GM21515 (cell line): Measurements from ENCODE around the gene RABGAP1L.

Experiments
- ATAC-seq: cut with Tn5 transposase; IDR thresholded peaks from one replicate; pipeline ENCODE4 v1.9.1; 2021; ENCODE audit not compliant: unreplicated experiment

RABGAP1L gene

GRCh38 chr1:174194461-174194860 is 35.1 kb downstream of the RABGAP1L start:
- no peak for ATAC-seq

DNA sequence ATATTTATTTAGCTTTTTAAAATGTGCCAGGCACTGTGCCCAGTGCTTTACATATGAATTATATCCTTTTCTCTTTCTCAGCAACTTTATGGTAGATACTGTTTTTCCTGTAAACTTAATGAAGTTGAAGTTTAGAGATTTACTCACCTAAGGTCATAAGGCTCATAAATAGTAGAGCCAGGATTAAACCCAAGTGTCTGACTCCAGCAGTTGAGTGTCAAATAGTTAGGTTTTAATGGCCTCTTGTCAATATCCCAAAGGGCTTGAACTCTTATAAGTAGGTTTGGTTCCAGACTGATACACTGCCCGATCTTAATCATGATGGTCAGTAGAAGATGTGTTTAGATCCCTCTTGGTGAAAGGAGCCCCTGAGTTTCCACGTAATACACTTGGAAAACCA is 37.8 kb downstream of the RABGAP1L start:
- ATAC-seq = no peak

DNA sequence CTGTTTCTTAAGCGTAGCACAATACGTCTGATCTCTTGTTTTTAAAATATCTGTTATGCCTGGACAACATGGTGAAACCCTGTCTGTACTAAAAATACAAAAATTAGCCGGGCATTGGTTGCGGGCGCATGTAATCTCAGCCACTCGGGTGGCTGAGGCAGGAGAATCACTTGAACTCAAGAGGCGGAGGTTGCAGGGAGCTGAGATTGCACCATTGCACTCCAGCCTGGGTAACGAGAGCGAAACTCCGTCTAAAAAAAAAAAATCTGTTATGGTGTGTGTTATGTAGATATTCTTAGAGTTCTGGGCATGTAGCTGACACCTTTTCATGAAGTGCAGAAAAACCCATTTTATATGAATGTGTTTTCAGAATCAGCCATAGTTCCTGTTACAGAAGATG is 38.2 kb downstream of the RABGAP1L start:
- no peak for ATAC-seq

GRCh38 chr1:174198202-174198601 is 38.9 kb downstream of the RABGAP1L start:
- no peak for ATAC-seq

DNA sequence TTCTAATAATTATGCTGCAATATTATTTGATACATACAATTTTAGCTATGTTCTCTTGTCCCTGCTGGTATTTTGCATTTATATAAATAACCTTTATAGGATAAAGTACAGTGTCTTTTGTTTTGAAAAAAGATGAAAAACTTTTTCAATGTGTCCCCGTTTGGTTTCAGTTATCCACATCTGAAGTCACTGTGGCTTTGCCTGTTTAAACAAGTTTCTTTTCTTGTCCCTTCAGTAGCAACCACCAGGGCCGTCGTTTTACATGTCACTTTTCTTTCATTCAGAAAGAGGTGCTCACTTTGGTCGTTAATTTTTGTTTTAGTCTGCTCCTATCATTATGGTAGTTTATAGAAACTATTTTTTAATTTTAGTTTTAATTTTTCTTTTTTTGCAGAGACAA is 41.4 kb downstream of the RABGAP1L start:
- ATAC-seq = no peak

DNA sequence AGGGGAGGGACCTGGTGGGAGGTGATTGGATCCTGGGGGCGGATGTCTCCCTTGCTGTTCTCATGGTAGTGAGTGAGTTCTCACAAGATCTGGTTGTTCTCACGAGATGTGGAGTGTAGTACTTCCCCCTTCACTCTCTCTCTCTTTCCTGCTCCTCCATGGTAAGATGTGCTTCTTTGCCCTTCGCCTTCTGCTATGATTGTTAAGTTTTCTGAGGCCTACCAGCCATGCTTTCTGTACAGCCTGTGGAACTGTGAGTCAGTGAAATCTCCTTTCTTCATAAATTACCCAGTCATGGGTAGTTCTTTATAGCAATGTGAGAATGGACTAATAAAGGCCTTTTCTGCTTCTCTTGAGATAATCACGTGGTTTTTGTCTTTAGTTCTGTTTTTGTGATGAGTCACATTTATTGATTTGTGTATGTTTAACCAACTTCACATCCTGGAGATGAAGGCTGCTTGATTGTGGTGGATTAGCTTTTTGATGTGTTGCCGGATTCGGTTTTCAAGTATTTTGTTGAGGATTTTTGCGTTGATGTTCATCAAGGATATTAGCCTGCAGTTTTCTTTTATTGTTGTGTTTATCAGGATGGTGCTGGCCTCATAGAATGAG is 45.5 kb downstream of the RABGAP1L start:
- ATAC-seq = peak; percentile 61

DNA sequence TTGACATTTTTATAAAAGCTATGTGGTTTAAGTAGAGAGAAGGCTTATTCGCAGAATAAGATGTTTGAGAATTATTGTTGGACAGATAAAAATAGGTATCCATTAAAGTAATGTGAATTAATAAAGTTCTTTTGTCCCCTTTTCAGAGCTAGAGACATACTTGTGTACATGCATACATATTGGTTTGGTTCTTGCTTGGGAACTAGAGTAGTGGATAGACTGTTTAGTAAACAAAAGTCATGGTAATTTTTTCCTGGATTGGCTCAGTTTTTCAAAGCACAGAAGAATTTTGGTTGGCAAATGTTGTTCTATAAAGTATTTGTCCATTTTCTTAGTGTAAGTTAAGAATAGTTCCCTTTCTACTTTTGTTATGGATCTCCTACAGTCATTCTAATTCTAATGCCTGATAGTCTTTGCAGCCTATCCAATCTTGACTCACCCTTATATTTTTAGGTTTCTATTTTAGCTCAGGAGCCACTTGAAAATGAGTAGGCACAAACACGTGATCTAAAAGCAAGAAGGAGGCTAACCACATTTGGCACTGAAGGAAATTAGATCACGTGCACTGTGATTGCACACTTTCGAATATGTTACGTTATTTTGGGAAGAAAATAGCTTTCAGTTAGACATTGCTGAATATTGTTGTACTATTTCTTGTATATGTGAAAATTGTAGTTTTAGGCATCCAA is 47.0 kb downstream of the RABGAP1L start:
- no peak for ATAC-seq

DNA sequence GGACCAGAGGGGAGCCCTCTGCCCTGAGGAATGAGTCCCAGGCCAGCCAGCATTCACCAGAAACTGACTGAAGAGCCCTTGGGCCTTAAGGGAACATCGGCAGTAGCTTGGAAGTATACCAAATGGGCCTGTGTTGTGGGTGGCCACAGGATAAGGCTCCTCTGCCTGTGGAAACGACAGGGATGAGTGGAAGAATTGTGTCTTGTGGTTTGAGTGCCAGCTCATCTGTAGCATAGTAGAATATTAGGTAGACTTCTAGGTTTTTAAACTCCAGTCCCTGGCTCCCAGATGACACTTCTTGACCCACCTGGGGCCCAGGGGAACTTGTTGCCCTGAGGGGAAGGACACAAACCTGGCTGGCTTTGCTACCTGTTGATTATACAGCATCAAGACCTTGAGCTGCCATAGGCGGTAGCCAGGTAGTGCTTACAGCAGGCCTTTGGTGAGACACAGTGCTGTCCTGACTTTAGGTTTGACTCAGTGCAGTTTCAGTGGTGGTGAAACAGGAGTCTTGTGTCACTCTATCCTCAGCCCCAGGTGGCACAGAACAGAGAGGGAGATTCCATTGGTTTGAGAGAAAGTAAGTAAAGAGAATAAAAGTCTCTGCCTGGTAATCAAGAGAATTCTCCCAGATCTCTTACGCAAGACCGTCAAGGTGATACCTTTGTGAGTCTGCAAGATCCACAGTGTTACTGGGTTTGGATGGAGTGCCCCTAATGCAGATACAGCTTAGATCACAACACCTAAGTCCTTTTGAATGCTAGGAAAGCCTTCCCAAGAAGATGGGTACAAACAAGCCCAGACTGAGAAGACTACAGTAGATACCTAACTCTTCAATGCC is 50.2 kb downstream of the RABGAP1L start:
- ATAC-seq = peak; percentile 65

GRCh38 chr1:174211486-174211885 is 52.2 kb downstream of the RABGAP1L start:
- ATAC-seq = no peak

DNA sequence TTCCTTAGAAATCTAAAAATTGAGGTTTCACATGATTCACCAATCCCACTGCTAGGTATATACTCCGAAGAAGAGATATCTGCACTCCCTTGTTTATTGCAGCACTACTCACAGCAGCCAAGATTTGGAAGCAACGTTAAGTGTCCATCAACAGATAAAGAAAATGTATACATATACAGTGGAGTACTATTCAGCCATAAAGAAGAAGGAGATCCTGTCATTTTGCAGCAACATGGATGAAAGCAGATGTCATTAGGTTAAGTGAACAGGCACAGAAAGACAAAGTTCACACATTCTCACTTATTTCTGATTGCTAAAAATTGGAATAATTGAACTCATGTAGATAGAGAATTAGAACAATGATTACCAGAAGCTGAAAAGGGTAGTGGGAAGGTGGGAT is 56.4 kb downstream of the RABGAP1L start:
- no peak for ATAC-seq

DNA sequence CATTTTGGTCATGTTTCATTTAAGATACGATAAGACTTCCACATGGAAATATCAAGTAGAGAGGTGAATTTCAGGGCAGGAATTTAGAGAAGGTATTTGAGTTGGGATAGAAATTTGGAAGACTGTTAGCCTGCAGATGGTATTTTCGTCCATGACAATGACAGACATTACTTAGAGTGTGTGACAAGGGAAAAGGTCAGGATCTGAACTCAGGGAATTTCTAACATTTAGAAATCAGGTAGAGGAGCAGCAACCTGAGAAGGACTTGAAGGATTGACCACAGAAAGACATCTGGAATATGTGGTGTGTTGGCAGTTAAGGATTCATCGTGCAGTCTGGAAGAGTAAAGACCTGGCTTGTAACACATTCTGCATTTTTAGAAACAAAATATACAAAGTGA is 57.9 kb downstream of the RABGAP1L start:
- ATAC-seq = no peak

- ATAC-seq = peak; percentile 46
Observed at GRCh38 chr1:174217787-174218574, 58.7 kb downstream of the RABGAP1L start.

DNA sequence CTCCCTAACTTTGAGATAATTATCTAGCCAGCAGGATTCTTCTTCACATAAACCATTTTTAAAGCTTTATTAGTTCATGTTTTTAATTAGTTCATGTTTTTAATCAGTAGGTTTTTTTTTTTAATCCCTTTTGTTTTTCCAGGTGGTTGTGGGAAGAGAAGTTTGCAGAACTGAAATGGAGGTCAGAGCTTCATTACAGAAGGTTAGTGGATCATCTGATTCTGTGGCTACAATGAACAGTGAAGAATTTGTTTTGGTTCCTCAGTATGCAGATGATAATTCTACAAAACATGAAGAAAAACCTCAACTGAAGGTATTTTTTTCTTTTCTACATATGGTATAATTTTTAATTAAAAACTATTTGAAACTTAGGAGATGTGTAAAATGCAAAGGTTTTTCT is 59.7 kb downstream of the RABGAP1L start:
- no peak for ATAC-seq

GRCh38 chr1:174219606-174220370 is 60.5 kb downstream of the RABGAP1L start:
- ATAC-seq = no peak

GRCh38 chr1:174221681-174222080 is 62.4 kb downstream of the RABGAP1L start:
- no peak for ATAC-seq

DNA sequence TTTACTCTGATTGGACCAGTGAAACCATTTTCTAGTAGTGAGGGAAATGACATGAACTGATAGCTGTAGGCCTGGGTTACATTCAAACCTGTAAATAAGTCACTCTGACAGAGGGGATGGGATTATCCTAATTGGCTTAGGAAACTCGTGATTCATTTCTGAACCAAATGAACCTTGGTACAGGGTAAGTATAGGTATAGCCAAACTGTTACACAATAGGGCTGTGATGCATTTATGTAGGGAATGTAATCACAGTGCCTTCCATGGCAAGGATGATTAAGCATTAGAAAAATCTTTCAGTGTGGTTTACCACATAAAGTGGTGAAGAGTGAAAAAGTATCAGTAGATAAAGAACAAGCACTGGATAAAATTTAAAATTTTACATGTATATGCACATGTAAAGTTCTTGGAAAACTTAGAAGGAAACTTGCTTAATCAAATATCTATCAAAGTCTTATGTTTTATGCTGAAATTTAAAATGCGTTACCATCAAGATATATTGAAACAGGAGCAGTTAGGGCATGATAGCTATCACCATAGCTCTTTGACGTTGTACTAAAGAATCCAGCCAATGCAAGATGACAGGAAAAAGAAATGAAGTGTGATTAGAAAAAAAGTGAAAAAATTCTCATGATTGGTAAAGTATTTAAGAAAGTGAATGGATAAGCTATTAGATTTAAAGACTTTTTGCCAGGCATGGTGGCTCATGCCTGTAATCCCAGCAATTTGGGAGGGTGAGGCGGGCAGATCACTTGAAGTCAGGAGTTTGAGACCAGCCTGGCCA is 63.0 kb downstream of the RABGAP1L start:
- ATAC-seq = no peak

DNA sequence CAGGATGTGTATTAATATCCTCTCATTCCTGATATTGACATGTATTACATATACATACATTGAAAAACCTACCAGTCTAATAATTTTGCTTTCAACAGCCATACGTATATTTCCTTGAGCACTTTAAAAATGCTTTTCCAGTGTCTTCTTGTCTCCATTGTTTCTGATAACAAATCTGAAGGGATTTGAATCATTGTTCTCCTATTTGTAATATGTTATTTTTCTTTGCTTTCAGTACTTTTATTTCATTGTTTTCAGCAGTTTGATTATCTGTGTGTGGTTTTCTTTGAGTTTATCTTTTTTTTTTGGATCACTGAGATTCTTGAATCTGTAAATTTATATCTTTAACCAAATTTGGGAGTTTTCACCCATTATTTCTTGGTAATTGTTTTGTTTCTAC is 65.3 kb downstream of the RABGAP1L start:
- no peak for ATAC-seq

- ATAC-seq = peak; percentile 92
Observed at GRCh38 chr1:174225499-174226204, 66.3 kb downstream of the RABGAP1L start.

GRCh38 chr1:174230399-174230798 is 71.1 kb downstream of the RABGAP1L start:
- ATAC-seq = no peak
